SK-N-SH (cell line): ENCODE data around the gene CEL. TPM values are rescaled to one million over a fixed set of nuclear protein-coding genes. Genes with fewer than 3 reads are reported as not detected.
A peak's percentile ranks its signal among the peaks of the same experiment; 100 is the strongest.

Experiments used
- CTCF ChIA-PET: fragments of 300-600, 350-600 bp; formaldehyde crosslinking; extraction: SDS; loops from one replicate; lab custom pipeline; 2021; lab: Yijun Ruan, JAX
- POLR2A ChIA-PET: fragments of 350-600 bp; sonication (Branson Sonifier 250); formaldehyde crosslinking; extraction: SDS; loops from one replicate; lab custom pipeline; 2020; ENCODE audit warnings: antibody characterized with exemption, inconsistent platforms; lab: Yijun Ruan, JAX
- DNase-seq: peaks from one replicate; pipeline ENCODE4 v3.0.0; 2012
- H2AFZ ChIP-seq: fragments of 200-600 bp; sonication (generic); 2 replicates; pipeline ENCODE4 v1.8.1; 2016; ENCODE audit warnings: antibody characterized with exemption, mild to moderate bottlenecking, low read depth
- H3F3A ChIP-seq: fragments of 200-600 bp; sonication (generic); replicated peaks from 2 replicates; pipeline ENCODE3; 2016; ENCODE audit warnings: antibody characterized with exemption, mild to moderate bottlenecking; ENCODE audit not compliant: insufficient read depth
- H3K27ac ChIP-seq, 2 experiments: fragments of 200-500 bp in 1 of 2; fragments of 200-600 bp in 1 of 2; sonication (Bioruptor generic) in 1 of 2; sonication (generic), shearing (Covaris generic) in 1 of 2; 2 replicates each; pipeline versions ENCODE4 v1.5.1 to v1.6.1; 2014 to 2016; ENCODE audit warnings: low read depth in 2 of 2, inconsistent platforms in 1 of 2, low read length in 1 of 2, mild to moderate bottlenecking in 1 of 2, mixed read lengths in 1 of 2
- H3K27me3 ChIP-seq: fragments of 200-600 bp; sonication (generic), shearing (Covaris generic); 2 replicates; pipeline ENCODE4 v1.6.1; 2016; ENCODE audit warnings: mixed run types; ENCODE audit not compliant: insufficient read depth
- H3K36me3 ChIP-seq, 2 experiments: fragments of 200-500 bp in 1 of 2; fragments of 200-600 bp in 1 of 2; sonication (Bioruptor generic) in 1 of 2; sonication (generic) in 1 of 2; replicated peaks in 1 of 2; 2 replicates each; pipeline versions ENCODE3 to v1.5.1; 2014 to 2016; ENCODE audit warnings: low read length in 1 of 2, mild to moderate bottlenecking in 1 of 2; ENCODE audit not compliant: insufficient read depth in 2 of 2, control insufficient read depth in 1 of 2
- H3K4me1 ChIP-seq, 2 experiments: fragments of 200-500 bp in 1 of 2; fragments of 200-600 bp in 1 of 2; sonication (Bioruptor generic) in 1 of 2; sonication (generic), shearing (Covaris generic) in 1 of 2; 2 replicates each; pipeline versions ENCODE4 v1.5.1 to v1.6.1; 2014 to 2016; ENCODE audit warnings: low read depth in 1 of 2, low read length in 1 of 2, mixed run types in 1 of 2; ENCODE audit not compliant: insufficient read depth in 2 of 2, control insufficient read depth in 1 of 2
- H3K4me2 ChIP-seq: fragments of 200-600 bp; sonication (generic), shearing (Covaris generic); 2 replicates; pipeline ENCODE4 v1.6.1; 2017; ENCODE audit warnings: mixed run types
- H3K4me3 ChIP-seq, 2 experiments: fragments of 200-500 bp in 1 of 2; fragments of 200-600 bp in 1 of 2; sonication (Bioruptor generic) in 1 of 2; sonication (generic), shearing (Covaris generic) in 1 of 2; 2 replicates each; pipeline versions ENCODE4 v1.5.1 to v1.8.1; 2014 to 2016; ENCODE audit warnings: low read depth in 2 of 2, inconsistent platforms in 1 of 2, low read length in 1 of 2, mild to moderate bottlenecking in 1 of 2, mixed read lengths in 1 of 2, moderate library complexity in 1 of 2
- H3K79me2 ChIP-seq: fragments of 200-600 bp; sonication (generic); 2 replicates; pipeline ENCODE4 v1.8.1; 2017; ENCODE audit warnings: mild to moderate bottlenecking; ENCODE audit not compliant: insufficient read depth
- H3K9ac ChIP-seq: fragments of 200-600 bp; sonication (generic); 2 replicates; pipeline ENCODE4 v1.6.1; 2017; ENCODE audit warnings: mixed run types
- H3K9me2 ChIP-seq: fragments of 200-600 bp; sonication (generic); 2 replicates; pipeline ENCODE4 v1.6.1; 2017; ENCODE audit warnings: mixed run types
- H3K9me3 ChIP-seq: fragments of 200-600 bp; sonication (generic); 2 replicates; pipeline ENCODE4 v1.6.1; 2017; ENCODE audit warnings: mixed run types, mild to moderate bottlenecking, moderate library complexity
- H4K20me1 ChIP-seq: fragments of 200-600 bp; sonication (generic); 2 replicates; pipeline ENCODE4 v1.6.1; 2017; ENCODE audit warnings: mild to moderate bottlenecking, mixed run types; ENCODE audit not compliant: insufficient read depth
- CHD2 ChIP-seq: fragments of 150-350 bp; IDR thresholded peaks from 2 replicates; pipeline ENCODE4 v1.6.1; 2018; ENCODE audit warnings: low read length; ENCODE audit not compliant: partially characterized antibody
- ELF1 ChIP-seq: IDR thresholded peaks from 2 replicates; pipeline ENCODE4 v1.4.0; 2012
- FOXJ3 ChIP-seq: sonication (generic); formaldehyde crosslinking; IDR thresholded peaks from 2 replicates; pipeline ENCODE4 v1.5.1; 2020; ENCODE audit warnings: mild to moderate bottlenecking, missing genetic modification reagents
- FOXM1 ChIP-seq: IDR thresholded peaks from 2 replicates; pipeline ENCODE4 v1.4.0; 2012; ENCODE audit warnings: low read depth, mild to moderate bottlenecking
- GABPA ChIP-seq: IDR thresholded peaks from 2 replicates; pipeline ENCODE4 v1.4.0; 2012; ENCODE audit warnings: low read depth, mild to moderate bottlenecking
- GATA2 ChIP-seq: sonication (generic); formaldehyde crosslinking; IDR thresholded peaks from 2 replicates; pipeline ENCODE4 v1.5.0; 2020; ENCODE audit warnings: mild to moderate bottlenecking, missing genetic modification reagents
- MEF2A ChIP-seq: IDR thresholded peaks from 2 replicates; pipeline ENCODE4 v1.4.0; 2012; ENCODE audit warnings: low read depth, borderline replicate concordance
- NRF1 ChIP-seq: IDR thresholded peaks from 2 replicates; pipeline ENCODE4 v1.6.1; 2012; ENCODE audit warnings: low read depth, mild to moderate bottlenecking, low read length
- POLR2AphosphoS5 ChIP-seq: IDR thresholded peaks from 2 replicates; pipeline ENCODE4 v1.6.1; 2012; ENCODE audit warnings: low read depth, low read length
- RCOR1 ChIP-seq: fragments of 150-350 bp; IDR thresholded peaks from 2 replicates; pipeline ENCODE4 v1.6.1; 2017; ENCODE audit warnings: antibody characterized with exemption, low read length
- RXRA ChIP-seq: IDR thresholded peaks from 2 replicates; pipeline ENCODE4 v1.4.0; 2012; ENCODE audit warnings: low read depth, mild to moderate bottlenecking, borderline replicate concordance
- TEAD4 ChIP-seq: IDR thresholded peaks from 2 replicates; pipeline ENCODE4 v1.4.0; 2012; ENCODE audit warnings: mild to moderate bottlenecking, borderline replicate concordance; ENCODE audit not compliant: insufficient read depth
- YY1 ChIP-seq: IDR thresholded peaks from 2 replicates; pipeline ENCODE4 v1.4.0; 2012; ENCODE audit warnings: low read depth, mild to moderate bottlenecking
- WGBS: methylation state at CpG from one replicate; pipeline ENCODE4 v1.1.6; 2017; ENCODE audit warnings: low lambda C conversion rate; 5-methylcytosine and 5-hydroxymethylcytosine counted together
- polyA plus RNA-seq, 3 experiments: library from polyadenylated mRNA; depleted of rRNA; stranded (reverse); fragments of >200 nt; gene quantifications; 2 replicates each; pipeline ENCODE4 v1.2.3, GENCODE V29; 2012
- TF ChIP-seq, protein P1 (sequence below): IDR thresholded peaks from 2 replicates; pipeline ENCODE4 v1.4.0; 2012; ENCODE audit warnings: low read depth, borderline replicate concordance
- TF ChIP-seq, protein P2 (sequence below): IDR thresholded peaks from 2 replicates; pipeline ENCODE4; 2012
- TF ChIP-seq, protein P3 (sequence below): IDR thresholded peaks from 2 replicates; pipeline ENCODE4 v1.4.0; 2012; ENCODE audit warnings: low read depth, borderline replicate concordance

Gene CEL
- polyA plus RNA-seq, 1 of the 3 experiments (the other 2 are of a cell fraction): 0.87 TPM

- TF ChIP-seq CHD2: no peak
- TF ChIP-seq, protein P1, sequence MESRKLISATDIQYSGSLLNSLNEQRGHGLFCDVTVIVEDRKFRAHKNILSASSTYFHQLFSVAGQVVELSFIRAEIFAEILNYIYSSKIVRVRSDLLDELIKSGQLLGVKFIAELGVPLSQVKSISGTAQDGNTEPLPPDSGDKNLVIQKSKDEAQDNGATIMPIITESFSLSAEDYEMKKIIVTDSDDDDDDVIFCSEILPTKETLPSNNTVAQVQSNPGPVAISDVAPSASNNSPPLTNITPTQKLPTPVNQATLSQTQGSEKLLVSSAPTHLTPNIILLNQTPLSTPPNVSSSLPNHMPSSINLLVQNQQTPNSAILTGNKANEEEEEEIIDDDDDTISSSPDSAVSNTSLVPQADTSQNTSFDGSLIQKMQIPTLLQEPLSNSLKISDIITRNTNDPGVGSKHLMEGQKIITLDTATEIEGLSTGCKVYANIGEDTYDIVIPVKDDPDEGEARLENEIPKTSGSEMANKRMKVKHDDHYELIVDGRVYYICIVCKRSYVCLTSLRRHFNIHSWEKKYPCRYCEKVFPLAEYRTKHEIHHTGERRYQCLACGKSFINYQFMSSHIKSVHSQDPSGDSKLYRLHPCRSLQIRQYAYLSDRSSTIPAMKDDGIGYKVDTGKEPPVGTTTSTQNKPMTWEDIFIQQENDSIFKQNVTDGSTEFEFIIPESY: no peak
Measured at GRCh38 chr9:133065070-133065388, 3.2 kb downstream of the CEL start (continued).

DNA sequence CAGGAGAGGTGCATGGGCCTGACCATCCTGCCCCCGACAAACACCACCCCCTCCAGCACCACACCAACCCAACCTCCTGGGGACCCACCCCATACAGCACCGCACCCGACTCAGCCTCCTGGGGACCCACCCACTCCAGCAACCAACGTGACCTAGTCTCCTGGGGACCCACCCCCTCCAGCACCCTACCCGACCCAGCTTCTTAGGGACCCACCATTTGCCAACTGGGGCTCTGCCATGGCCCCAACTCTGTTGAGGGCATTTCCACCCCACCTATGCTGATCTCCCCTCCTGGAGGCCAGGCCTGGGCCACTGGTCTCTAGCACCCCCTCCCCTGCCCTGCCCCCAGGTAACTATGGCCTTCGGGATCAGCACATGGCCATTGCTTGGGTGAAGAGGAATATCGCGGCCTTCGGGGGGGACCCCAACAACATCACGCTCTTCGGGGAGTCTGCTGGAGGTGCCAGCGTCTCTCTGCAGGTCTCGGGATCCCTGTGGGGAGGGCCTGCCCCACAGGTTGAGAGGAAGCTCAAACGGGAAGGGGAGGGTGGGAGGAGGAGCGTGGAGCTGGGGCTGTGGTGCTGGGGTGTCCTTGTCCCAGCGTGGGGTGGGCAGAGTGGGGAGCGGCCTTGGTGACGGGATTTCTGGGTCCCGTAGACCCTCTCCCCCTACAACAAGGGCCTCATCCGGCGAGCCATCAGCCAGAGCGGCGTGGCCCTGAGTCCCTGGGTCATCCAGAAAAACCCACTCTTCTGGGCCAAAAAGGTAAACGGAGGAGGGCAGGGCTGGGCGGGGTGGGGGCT lies 4.6 kb downstream of the CEL start:
- Histone ChIP-seq H3K4me2 (no peak overlapping the region), H3K9ac (no peak overlapping the region), H3K36me3 (no peaks in the 10 kb centered on the region), H3K4me3 (no peak overlapping the region), H3K9me3 (no peaks in the 10 kb centered on the region), H2AFZ (no peak overlapping the region), H3K4me1 (peaks cover 0 to under 1% of the 10 kb centered on the region in 2 experiments; a peak in 1 of 4 replicates), H3K79me2 (no peaks in the 10 kb centered on the region), H3K27ac (no peak overlapping the region), H3F3A (no peaks in the 10 kb centered on the region), H3K27me3 (no peaks in the 10 kb centered on the region), H3K9me2 (no peaks in the 10 kb centered on the region), H4K20me1 (no peaks in the 10 kb centered on the region)
- POLR2A ChIA-PET: no interaction called here
- CTCF ChIA-PET: interaction anchor here (1.0 to 3.3 kb wide), 4 partner anchors 9 to 81 kb away, joined by 3 to 10 read pairs (median 6); no protein-coding TSS in a partner anchor
- TF ChIP-seq, protein P2, sequence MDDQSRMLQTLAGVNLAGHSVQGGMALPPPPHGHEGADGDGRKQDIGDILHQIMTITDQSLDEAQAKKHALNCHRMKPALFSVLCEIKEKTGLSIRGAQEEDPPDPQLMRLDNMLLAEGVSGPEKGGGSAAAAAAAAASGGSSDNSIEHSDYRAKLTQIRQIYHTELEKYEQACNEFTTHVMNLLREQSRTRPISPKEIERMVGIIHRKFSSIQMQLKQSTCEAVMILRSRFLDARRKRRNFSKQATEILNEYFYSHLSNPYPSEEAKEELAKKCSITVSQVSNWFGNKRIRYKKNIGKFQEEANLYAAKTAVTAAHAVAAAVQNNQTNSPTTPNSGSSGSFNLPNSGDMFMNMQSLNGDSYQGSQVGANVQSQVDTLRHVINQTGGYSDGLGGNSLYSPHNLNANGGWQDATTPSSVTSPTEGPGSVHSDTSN: no peak
- no peak for TF ChIP-seq GABPA
- TF ChIP-seq, protein P3, sequence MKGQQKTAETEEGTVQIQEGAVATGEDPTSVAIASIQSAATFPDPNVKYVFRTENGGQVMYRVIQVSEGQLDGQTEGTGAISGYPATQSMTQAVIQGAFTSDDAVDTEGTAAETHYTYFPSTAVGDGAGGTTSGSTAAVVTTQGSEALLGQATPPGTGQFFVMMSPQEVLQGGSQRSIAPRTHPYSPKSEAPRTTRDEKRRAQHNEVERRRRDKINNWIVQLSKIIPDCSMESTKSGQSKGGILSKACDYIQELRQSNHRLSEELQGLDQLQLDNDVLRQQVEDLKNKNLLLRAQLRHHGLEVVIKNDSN: no peak
- TF ChIP-seq TEAD4: no peak
- TF ChIP-seq ELF1: no peak
- TF ChIP-seq, protein P1: no peak
- no peak for TF ChIP-seq NRF1
- no peak for TF ChIP-seq FOXM1
- TF ChIP-seq GATA2 (CRISPR knock-in tag): no peak
- TF ChIP-seq RXRA: no peak
- TF ChIP-seq YY1: no peak
- TF ChIP-seq POLR2AphosphoS5: no peak
- TF ChIP-seq MEF2A: no peak
- TF ChIP-seq CHD2: no peak
- TF ChIP-seq FOXJ3 (CRISPR knock-in tag): no peak
- TF ChIP-seq RCOR1: no peak
- 94% methylated on average over 24 of the region's 25 CpGs for WGBS
- peak; percentile 10 for DNase-seq
